ENCODE results near the gene UGT1A10.
"Not testable (repeated sequence)": the region's sequence is repeated elsewhere in the genome, so short reads cannot be mapped to it uniquely, and the experiment has no call there.

UGT1A10 gene

DNA sequence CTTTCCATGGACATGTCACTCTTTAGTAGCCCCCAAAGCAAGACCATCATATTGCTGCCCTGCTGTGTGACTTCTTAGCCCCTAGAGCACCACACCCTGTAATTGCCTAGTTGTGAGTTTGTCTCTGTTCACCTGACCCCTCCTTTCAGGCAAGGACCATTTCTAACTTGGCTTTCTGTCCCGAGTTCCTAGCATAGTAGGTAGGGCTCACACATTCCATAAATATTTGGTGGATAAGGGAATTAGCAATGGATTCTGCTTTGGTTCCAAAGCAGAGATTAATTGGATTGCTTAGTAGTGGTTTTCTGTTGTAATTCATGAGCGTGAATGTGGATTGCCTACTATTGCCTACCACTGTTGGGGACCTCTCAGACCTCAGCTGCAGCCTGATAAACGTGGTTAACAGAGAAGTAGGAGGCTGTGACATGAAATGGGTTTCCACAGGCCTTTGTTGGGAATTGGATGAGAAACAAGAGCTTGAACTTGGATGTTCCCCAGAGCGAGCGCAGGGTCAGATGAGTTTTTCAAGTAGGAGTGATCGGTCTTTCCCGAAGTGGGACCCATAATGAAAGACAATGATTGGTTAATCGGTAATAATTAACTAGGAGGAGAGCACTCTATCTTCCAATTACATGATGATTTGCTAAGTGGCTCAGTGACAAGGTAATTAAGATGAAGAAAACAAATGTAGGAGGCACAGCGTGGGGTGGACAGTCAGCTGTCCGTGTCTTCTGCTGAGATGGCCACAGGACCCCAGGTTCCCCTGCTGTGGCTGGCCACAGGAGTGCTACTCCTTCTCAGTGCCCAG, 110.4 kb downstream of the UGT1A10 start:
- no peak for DNase-seq

DNA sequence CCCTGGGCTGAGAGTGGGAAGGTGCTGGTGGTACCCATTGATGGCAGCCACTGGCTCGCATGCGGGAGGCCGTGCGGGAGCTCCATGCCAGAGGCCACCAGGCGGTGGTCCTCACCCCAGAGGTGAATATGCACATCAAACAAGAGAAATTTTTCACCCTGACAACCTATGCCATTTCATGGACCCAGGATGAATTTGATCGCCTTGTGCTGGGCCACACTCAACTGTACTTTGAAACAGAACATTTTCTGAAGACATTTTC, 111.0 kb downstream of the UGT1A10 start:
- no peak for DNase-seq

DNA sequence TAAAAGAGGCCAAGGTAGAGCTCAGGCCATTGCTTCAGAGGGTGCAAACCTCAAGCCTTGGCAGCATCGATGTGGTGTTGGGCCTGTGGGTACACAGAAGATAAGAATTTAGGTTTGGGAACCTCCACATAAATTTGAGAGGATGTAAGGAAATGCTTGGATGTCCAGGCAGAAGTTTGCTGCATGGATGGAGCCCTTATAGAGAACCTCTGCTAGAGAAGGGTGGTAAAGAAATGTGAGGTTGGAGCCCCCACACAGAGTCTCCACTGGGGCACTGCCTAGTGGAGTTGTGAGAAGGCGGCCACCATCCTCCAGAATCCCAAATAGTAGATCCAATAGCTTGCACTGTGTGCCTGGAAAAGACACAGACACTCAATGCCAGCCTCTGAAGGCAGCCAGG, 114.4 kb downstream of the UGT1A10 start:
- not testable (repeated sequence) for DNase-seq

DNA sequence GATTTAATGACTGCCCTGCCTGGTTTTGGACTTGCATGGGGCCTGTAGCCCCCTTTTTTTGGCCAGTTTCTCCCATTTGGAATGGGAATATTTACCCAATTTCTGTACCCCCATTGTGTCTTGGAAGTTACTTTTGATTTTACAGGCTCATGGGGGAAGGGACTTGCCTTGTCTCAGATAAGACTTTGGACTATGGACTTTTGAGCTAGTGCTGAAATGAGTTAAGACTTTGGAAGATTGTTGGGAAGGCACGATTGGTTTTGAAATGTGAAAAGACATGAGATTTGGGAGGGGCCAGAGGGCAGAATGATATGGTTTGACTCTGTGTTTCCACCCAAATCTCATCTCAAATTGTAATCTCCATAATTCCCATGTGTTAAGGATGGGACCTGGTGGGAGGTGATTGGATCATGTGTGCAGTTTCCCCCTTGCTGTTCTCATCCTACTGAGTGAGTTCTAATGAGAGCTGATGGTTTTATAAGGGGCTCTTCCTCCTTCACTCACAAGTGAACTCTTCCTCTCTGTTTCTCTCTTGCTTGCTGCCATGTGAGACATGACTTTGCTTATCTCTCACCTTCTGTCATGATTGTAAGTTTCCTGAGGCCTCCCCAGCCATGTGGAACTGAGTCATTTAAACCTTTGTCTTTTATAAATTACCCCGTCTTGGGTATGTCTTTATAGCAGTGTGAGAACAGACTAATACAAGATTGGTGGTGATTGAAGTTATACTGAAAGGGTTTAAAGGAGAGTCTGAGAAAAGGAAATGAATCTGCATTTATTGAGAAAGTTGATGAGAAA, 115.2 kb downstream of the UGT1A10 start:
- not testable (repeated sequence) for DNase-seq

DNA sequence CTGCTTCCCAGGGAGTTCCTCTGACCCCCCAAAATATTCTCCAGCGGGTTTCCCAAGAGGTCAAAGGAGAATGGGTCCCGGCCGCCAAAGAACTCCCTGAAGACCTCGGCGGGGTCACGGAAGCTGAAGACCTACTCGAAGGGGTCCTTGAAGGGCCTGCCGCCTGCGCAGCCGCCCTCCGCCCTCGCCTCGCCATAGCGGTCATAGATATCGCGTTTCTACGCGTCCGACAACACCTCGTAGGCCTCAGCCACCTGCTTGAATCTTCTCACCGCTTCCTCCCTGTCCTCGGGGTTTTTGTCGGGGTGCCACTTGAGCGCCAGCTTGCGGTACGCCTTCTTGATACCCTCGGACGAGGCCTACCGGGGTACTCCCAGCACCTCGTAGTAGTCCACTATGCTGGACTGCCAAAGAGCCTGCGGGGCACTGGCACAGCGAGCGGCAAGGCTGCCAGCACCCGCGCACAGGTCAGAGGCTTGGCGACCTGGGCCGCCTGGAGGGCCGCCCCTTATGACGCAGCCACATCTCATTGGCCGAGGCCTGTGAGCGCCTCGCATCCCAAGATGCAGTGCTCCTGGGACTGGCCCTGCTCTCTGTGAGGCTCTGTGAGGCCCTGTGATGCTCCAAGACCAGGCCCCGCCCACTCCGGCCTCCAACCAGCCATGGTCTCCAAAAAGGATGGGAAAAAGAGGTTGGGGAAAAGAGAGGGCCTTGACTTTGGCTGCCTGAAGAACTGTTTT, 118.8 kb downstream of the UGT1A10 start:
- no peak for DNase-seq

DNA sequence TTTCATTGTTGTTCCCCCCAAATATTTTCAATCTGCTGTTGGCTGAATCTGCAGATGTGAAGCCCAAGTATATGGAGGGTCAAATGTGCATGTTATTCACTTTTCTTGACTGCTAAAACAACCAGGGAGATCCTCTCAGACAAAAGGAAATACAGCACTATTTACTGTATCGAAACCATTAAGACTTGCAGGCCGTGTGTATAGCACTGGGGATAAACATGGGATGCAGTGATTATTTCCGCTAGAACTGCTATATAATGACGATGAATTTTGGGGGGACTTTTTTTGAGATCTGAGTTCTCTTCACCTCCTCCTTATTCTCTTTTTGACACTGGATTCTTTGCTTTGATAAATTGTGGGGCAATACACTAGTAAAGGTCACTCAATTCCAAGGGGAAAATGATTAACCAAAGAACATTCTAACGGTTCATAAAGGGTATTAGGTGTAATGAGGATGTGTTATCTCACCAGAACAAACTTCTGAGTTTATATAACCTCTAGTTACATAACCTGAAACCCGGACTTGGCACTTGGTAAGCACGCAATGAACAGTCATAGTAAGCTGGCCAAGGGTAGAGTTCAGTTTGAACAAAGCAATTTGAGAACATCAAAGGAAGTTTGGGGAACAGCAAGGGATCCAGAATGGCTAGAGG, 120.3 kb downstream of the UGT1A10 start:
- DNase-seq = no peak

DNA sequence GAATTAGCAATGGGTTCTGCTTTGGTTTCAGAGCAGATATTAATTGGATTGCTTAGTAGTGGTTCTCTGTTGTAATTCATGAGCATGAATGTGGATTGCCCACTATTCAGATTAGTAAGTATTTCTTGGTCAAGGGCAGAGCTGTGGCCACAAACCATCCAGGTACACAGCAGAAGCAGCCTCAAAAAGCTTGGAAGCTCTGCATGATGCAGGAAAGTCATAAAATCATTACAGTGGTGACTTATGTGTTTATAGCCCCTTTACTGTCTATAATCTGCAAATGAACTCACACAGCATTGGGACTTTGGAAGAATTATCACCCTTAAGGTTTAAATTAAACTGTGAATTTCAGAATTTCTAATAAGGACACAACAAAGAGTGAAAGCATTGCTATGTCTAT, 121.9 kb downstream of the UGT1A10 start:
- DNase-seq = no peak

DNA sequence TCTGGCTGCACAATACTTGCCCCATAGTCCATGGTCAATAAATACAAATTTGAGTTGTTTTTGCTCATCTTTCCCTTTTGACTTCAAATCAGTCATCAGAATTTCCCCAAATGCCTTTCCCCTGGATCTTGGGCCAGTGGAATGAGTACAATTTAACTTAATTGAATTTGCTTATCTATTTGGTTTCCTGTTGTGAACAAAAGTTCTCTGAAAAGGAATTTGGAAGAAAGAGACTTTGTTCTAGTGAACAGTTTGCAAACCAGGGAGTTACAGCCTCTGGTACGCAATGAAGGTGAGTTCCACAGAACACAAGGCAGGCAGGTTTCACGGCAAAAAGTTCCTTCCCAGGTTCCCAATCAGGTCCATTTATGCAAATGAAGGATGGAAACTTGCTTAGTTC, 122.6 kb downstream of the UGT1A10 start:
- DNase-seq = no peak

DNA sequence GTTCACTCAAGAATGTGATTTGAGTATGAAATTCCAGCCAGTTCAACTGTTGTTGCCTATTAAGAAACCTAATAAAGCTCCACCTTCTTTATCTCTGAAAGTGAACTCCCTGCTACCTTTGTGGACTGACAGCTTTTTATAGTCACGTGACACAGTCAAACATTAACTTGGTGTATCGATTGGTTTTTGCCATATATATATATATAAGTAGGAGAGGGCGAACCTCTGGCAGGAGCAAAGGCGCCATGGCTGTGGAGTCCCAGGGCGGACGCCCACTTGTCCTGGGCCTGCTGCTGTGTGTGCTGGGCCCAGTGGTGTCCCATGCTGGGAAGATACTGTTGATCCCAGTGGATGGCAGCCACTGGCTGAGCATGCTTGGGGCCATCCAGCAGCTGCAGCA, 123.8 kb downstream of the UGT1A10 start, which contains the start of gene UGT1A1:
TSS of gene UGT1A1 (plus strand) at position 228 of the 400 bp plus-strand sequence. CDS start at position 246, 18 bp downstream.
- DNase-seq = no peak

DNA sequence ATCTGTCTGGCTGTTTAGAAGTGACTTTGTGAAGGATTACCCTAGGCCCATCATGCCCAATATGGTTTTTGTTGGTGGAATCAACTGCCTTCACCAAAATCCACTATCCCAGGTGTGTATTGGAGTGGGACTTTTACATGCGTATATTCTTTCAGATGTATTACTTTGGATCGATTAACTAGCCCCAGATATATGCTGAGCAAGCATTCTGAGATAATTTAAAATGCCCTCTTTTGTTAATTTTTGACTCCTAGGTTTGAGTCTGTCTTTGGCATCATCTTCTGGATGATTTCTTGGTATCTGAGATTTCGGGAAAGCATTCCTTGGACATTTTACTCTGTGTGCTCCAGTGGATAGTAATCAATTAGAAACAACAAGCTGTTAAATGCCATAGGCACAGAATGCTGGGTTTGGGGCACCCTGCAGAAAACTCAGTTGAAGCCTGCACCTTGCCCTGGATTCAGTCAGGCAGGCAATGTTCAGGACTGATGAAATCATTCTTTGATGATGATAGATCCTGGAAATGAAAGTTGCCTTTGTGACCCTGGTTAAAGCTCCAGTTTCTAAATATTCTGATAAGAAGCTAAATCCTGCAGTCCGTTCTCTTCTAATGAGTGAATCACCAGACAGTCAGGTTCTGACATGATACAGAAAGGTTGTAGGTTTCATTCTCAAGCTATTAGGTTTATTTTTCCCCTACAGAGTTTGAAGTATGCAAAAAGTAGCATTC, 125.0 kb downstream of the UGT1A10 start:
- DNase-seq = no peak

DNA sequence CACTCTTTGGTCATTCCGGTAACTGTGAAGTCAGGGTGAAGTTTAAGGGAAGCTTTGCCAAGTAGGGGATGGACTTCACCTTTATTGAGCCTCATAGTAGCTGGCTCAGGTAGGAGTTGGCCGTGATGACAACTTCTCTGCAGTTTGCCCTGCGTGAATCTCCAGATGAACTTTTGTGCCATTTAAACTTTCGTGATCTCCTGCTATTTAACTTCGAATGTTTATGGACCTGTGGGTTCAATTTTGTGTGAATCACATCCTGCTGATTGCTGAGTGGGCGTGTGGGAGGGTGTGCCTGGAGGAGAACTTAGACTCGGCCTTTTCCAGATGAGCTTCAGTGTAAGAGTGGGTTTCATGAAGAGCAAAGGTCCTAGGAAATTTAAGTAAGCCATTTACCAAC, 128.0 kb downstream of the UGT1A10 start:
- no peak for DNase-seq

DNA sequence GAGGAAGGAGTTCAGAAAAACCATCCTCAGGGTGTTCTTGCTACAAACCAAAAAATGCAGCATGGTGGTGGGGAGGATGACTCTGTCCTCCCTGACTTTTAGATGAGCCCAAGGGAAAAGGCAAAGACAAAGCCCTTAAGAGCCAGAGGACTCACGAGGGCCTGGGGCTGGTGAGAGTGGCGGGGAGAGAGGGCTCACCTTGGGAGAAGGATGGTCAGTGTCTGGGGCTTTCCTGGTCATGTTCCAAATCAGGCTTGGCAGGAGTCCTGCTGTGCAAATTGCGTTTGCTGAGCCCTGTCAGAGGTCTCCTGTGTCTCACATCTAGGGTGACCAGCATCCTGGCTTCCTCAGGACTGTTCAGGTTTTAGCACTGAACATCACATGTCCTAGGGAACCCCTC, 128.5 kb downstream of the UGT1A10 start:
- no peak for DNase-seq

DNA sequence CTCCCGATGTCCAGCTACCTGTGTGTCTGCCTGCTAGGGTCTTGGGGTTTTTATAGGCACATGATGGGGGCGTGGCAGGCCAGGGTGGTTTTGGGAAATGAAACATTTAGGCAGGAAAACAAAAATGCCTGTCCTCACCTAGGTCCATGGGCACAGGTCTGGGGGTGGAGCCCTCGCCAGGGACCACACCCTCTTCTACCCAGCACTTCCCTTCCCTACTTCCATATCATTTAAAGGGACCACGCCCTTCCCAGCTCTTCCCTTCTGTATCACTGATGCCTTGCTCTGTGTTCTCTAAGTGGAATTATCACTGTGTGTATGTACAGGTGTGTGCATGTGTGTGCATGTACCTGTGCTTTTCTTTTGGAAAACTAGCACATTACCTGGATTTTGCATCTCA, 130.2 kb downstream of the UGT1A10 start:
- DNase-seq = no peak

DNA sequence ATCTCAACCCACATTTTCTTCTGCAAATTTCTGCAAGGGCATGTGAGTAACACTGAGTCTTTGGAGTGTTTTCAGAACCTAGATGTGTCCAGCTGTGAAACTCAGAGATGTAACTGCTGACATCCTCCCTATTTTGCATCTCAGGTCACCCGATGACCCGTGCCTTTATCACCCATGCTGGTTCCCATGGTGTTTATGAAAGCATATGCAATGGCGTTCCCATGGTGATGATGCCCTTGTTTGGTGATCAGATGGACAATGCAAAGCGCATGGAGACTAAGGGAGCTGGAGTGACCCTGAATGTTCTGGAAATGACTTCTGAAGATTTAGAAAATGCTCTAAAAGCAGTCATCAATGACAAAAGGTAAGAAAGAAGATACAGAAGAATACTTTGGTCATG, 131.8 kb downstream of the UGT1A10 start:
- DNase-seq = no peak

DNA sequence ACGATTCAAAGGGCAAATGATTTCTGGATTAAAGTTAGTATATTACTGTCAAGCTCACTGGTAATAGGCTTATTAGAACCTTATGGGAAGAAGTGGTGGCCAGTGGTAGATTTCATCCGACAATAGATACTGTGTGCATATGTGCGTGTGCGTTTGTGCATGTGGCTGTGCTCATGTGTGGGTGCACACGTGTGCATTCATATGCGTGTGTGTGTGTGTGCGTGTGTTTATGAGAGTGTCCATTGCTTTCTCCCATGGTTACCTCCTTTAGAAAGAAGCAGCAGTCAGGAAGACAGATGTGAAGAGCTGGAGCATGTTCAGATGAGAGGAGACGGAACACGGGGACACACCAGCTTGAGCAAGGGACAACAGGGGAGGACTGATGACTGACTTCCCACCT, 133.0 kb downstream of the UGT1A10 start:
- DNase-seq = no peak

DNA sequence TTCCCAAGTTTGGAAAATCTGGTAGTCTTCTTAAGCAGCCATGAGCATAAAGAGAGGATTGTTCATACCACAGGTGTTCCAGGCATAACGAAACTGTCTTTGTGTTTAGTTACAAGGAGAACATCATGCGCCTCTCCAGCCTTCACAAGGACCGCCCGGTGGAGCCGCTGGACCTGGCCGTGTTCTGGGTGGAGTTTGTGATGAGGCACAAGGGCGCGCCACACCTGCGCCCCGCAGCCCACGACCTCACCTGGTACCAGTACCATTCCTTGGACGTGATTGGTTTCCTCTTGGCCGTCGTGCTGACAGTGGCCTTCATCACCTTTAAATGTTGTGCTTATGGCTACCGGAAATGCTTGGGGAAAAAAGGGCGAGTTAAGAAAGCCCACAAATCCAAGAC, 135.9 kb downstream of the UGT1A10 start:
- DNase-seq = no peak

DNA sequence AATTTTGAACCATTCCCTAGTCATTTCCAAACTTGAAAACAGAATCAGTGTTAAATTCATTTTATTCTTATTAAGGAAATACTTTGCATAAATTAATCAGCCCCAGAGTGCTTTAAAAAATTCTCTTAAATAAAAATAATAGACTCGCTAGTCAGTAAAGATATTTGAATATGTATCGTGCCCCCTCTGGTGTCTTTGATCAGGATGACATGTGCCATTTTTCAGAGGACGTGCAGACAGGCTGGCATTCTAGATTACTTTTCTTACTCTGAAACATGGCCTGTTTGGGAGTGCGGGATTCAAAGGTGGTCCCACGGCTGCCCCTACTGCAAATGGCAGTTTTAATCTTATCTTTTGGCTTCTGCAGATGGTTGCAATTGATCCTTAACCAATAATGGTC, 136.3 kb downstream of the UGT1A10 start:
- no peak for DNase-seq

DNA sequence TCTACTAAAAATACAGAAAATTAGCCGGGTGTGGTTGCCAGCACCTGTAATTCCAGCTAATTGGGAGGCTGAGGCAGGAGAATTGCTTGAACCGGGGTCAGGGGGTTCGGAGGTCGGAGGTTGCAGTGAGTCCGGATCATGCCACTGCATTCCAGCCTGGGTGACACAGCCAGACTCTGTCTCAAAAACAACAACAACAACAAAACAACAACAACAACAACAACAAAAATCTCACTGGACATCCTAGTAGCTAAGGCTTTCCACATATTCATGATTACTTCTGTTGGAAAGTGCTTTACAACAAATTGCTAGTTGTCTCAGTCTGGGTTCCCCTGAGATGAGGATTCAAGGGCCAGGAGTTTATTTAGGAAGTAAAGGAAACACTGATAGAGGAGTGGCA, 137.6 kb downstream of the UGT1A10 start:
- no peak for DNase-seq

DNA sequence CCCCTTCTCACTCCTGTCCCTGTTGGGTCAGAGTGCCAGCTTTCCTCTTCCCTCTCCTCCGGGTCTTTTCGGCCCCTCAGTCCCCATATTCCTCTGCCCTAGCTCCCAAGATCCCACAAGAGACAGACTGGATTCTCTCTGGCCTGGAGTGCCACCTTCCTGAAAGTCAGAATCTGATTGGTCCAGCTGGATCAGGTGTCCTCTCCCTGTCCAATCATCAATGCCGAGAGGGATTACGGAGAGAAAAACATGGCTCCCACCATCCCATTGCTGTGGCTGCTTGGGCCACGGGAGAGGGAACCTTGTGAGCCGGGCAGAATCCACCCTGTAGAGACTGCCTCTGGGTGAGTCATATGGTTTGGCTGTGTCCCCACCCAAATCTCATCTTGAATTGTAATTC, 139.2 kb downstream of the UGT1A10 start:
- no peak for DNase-seq

DNA sequence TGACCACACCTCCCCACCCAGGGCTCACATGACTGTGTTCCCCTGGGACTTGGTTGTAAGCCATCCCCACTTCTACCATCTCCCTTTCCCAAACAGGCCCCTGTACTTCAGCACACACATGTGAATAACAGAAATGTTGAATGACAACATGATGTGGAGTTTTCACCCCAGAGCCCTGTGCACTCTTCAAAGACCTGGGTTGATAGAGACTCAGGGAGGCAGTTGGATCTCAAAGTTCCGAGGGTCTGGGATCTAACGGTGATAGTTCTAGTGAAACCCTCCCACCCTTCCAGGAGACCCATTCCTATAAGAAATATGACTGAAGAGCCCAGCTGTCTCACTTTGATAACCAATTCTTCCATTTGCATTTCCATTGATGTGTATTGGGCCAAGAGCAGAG, 141.8 kb downstream of the UGT1A10 start, which contains the start of gene MROH2A:
TSS of gene MROH2A (plus strand) at position 301 of the 400 bp plus-strand sequence. CDS start 1,029 bp downstream, outside the sequence.
- DNase-seq = no peak

DNA sequence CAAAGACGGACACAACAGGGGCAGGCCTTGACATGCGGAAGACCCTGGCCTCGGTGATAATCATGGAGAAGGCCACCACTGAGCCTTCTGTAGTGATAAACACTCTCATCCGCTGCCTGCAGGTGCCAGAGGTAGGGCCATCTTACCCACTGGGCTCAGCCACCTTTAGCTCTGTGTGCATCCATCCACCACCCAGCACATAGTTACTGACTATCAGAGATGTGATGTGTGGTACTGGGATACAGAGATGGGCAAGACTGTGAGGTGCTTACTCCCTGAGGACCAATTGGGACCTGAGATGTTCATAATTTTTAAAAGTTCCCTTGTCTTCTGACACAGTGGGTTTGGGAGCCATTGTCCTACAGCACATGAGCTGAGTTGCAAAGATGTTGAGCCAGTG, 143.5 kb downstream of the UGT1A10 start:
- DNase-seq = no peak

DNA sequence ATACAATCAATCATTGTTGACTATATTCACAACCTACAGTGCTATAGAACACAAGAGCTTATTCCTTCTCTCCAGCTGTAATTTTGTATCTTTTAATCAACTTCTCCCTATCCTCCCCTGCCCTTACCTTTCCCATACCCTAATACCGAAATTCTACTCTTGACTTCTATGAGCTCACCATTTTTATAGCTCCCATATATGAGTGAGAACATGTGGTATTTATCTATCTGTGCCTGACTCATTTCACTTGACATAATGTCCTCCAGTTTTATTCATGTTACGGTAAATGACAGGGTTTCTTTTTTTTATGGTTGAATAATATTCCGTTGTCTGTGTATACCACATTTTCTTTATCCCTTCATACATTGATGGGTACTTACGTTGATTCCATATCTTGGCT, 144.5 kb downstream of the UGT1A10 start:
- no peak for DNase-seq

All from NCI-H1436 (cell line).